ENCODE data around the gene CHMP1B. TPM values are rescaled to one million over a fixed set of nuclear protein-coding genes. Genes with fewer than 3 reads are reported as not detected.
A peak's percentile ranks its signal among the peaks of the same experiment; 100 is the strongest.
"Not testable (repeated sequence)": the region's sequence is repeated elsewhere in the genome, so short reads cannot be mapped to it uniquely, and the experiment has no call there.

CHMP1B gene
- total RNA-seq, 3 donors from 2014 or later = 20.6 to 23.1 (median 21.1) TPM

DNA sequence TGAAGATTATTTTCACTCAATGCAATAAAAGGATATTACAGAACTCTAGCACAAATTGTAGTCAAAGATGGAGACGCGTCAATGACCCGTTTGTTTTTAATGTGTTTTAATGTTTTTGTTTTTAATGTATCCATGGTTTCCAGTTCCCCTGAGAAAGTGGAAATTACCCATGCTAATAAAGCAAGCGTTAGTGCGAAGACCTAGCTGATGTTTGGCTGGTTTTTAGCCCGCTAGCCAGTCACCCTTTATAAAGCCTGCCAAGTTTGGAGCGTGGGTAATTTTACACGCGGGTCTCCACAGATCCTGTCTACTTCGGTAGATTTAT lies 430 bp upstream of the CHMP1B start:
- Mint-ChIP-seq H3K4me1 (ENCODE audit: low read depth) (peaks cover 36% of the 10 kb centered on the region), H3K36me3 (ENCODE audit: insufficient read depth) (peaks cover 3% of the 10 kb centered on the region), H3K27me3 (ENCODE audit: low read depth) (no peaks in the 10 kb centered on the region), H3K9me3 (no peaks in the 10 kb centered on the region), H3K4me3 (peak overlapping the region; percentile 100)
- DNase-seq (no peak), ATAC-seq (peak; percentile 35 to 42)

DNA sequence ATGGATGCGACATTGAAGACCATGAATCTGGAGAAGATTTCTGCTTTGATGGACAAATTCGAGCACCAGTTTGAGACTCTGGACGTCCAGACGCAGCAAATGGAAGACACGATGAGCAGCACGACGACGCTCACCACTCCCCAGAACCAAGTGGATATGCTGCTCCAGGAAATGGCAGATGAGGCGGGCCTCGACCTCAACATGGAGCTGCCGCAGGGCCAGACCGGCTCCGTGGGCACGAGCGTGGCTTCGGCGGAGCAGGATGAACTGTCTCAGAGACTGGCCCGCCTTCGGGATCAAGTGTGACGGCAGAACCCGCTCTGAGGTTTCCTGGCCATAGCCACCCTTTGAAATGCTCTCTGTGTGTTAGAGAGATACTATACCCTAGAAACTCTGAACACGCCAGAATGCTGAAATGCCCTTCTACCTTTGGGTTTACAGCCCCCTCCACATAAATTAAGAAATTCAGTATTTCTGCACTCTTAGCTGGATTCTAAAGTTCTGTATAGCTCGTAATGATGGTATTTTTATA lies 659 bp downstream of the CHMP1B start:
- H3K4me1 Mint-ChIP-seq (ENCODE audit: low read depth) = peaks cover 36% of the 10 kb centered on the region

DNA sequence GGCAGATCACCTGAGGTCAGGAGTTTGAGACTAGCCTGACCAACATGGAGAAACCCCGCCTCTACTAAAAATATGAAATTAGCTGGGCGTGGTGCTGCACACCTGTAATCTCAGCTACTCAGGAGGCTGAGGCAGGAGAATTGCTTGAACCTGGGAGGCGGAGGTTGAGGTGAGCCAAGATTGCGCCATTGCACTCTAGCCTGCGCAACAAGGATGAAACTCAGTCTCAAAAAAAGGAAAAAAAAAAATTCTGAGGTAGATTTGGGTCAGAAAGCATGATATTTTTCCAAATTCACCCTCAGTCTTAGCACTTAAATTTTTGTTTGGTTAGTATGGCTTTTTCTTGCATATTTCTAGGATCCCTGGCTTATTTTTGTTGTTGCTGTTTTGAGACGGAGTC lies 3.3 kb downstream of the CHMP1B start:
- H3K36me3 Mint-ChIP-seq (ENCODE audit: insufficient read depth); H3K27me3 Mint-ChIP-seq (ENCODE audit: low read depth); DNase-seq; ATAC-seq; H3K4me3 Mint-ChIP-seq; H3K9me3 Mint-ChIP-seq: not testable (repeated sequence)
- peaks cover 36% of the 10 kb centered on the region for H3K4me1 Mint-ChIP-seq (ENCODE audit: low read depth)

More for the DNA sequence above, 659 bp downstream of the CHMP1B start:
- H3K9me3 Mint-ChIP-seq = no peaks in the 10 kb centered on the region
- peak; percentile 13 for DNase-seq
- peaks cover 3% of the 10 kb centered on the region for H3K36me3 Mint-ChIP-seq (ENCODE audit: insufficient read depth)
- peak; percentile 43 to 46 for ATAC-seq
- no peaks in the 10 kb centered on the region for H3K27me3 Mint-ChIP-seq (ENCODE audit: low read depth)
- peak overlapping the region; percentile 100 for H3K4me3 Mint-ChIP-seq

DNA sequence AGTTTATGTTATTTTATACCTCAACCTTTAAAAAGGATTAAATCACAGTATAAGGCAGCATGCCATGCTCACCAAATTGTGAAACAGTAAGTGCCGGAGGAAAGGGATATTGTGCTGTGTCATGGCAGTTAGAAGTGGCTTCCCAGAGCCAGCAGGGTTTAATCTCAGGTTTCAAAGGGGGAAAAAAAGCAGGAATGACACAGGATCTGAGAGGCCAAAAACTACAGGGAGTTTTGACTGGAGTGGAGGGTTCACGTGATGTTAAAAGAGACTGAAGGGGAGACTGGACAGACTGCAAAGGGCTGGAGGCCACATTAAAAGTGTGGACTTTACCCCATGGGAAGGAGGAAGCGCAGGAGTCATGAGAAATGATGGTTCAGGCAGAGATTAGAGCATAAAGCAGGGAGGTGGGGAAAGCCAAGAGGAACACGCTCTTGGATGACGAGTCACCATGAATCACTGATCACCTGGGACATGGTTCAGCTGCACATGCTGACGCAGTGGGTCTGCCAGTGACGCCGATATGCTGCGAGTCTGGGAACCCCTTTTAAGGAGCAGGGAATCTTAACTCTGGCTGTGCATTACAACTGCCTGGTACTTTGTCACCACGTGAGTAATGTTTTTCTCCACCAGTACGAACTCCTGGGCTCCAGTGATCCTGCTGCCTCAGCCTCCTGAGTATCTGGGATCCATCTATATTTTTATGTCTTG lies 6.1 kb downstream of the CHMP1B start:
- Mint-ChIP-seq H3K4me3 (no peak overlapping the region), H3K36me3 (ENCODE audit: insufficient read depth) (no peaks in the 10 kb centered on the region), H3K27me3 (ENCODE audit: low read depth) (no peaks in the 10 kb centered on the region), H3K4me1 (ENCODE audit: low read depth) (peaks cover 21% of the 10 kb centered on the region), H3K9me3 (no peaks in the 10 kb centered on the region)
- ATAC-seq = no peak
- no peak for DNase-seq

DNA sequence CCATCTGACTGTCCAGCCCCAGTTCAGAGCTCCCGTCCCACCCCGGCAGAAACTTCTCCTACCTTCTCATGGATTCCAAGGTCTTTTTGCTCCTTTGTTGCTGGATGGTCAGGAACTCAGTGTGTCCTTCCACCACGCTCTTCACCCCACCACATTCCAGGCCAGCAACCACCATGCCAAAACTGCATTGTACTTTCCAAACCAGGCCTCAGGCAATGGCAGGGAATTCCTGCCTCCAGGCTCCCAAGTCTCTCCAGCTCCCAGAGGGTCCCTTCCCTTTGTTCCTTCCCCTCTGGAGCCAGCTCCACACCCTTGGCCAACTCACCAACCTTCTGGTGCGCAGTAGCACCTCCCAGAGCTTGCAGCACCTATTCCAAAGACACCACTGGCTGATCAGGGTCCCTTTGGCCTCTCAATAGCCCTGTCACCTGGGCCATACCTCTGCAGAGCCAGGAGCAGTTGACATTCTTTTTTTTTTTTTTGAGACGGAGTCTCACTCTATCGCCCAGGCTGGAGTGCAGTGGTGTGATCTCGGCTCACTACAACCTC lies 8.1 kb downstream of the CHMP1B start:
- Mint-ChIP-seq H3K27me3 (ENCODE audit: low read depth) (no peaks in the 10 kb centered on the region), H3K4me3 (no peak overlapping the region), H3K9me3 (no peaks in the 10 kb centered on the region), H3K4me1 (ENCODE audit: low read depth) (peaks cover 6% of the 10 kb centered on the region), H3K36me3 (ENCODE audit: insufficient read depth) (no peaks in the 10 kb centered on the region)
- DNase-seq (no peak), ATAC-seq (no peak)

- H3K9me3 Mint-ChIP-seq = no peaks in the 10 kb centered on the region
- ATAC-seq (peak in 1 of 2 donors; percentile 43), DNase-seq (no peak)
- peaks cover 4% of the 10 kb centered on the region for H3K4me1 Mint-ChIP-seq (ENCODE audit: low read depth)
- peaks cover 5% of the 10 kb centered on the region for H3K27me3 Mint-ChIP-seq (ENCODE audit: low read depth)
- no peak overlapping the region for H3K4me3 Mint-ChIP-seq
- H3K36me3 Mint-ChIP-seq (ENCODE audit: insufficient read depth) = no peaks in the 10 kb centered on the region
Measured at GRCh38 chr18:11859903-11860407, 8.7 kb downstream of the CHMP1B start.

DNA sequence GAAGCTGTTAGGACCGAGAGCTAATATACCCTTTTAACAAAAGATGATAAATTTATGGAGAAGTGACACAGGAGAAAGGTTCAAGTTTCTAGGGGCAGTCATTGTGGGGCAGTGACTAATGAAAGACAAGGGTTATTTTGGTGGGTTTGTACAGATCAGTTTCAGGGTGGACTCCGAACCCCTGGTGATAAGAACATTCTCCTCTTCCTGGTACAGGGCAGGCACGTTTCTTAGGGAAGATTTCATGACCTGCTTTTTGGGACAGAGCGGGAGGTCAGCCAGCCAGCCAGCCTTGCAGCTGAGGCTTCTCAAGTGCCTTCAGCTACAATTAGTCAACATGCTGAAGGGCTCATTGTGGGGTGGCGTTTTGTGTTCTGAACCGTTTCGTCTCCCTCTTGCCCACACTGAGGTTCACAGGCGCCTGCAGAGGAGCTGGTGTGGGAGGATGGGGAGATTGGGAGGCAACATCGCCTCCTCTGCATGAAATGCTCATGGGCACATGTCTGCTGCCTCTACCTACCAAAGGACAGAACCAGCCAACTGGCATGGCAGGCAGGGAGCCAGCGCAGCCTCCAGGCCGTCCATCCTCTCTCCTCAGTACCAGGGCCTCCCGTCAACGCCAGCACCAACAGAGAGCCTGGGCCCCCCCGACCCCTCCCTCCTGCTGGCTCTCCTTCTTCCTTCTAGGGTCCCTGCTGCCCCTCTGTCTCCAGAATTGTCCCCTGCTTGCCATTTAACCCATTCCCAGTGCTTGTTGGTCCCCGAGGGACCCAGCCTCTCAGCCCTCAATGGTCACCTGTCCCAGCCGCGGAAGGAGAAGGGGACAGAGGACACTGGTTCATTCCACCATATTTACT lies 9.6 kb downstream of the CHMP1B start:
- H3K4me3 Mint-ChIP-seq = no peak overlapping the region

DNA sequence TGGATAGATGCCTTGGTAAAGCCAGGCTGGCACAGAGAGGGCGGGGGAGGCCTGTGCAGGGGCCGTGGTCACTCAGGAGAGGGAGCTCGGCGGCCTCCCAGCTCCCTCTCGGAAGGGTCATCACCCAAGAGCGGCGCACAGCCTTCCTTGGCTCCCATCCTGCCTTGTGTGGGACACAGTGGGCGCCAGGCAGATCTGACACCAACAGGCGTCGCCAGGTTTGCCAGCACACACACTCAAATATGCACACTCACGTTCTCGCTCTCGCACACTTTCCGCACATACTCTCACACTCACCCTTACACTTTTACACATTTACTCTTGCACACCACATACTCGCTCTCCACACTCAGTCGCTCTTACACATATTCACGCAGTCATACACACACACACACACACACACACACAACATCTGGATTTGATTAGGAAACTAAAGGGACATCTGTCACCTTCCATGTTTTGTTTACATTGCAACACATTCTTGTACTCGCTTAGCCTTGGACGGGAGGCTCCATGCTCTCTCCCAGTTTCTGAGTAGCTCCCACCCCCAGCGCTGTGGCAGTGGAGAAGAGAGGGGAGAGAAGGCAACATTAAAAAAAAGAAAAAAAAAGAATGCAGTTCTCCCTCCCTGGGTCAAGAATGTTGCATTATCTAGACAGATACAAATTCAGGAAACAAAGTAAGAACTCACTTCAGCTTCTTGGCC lies 10.5 kb downstream of the CHMP1B start:
- H3K4me3 Mint-ChIP-seq = no peak overlapping the region
- no peak for DNase-seq

More for the DNA sequence above, 9.6 kb downstream of the CHMP1B start:
- DNase-seq (no peak), ATAC-seq (no peak)
- H3K9me3 Mint-ChIP-seq = no peaks in the 10 kb centered on the region
- H3K36me3 Mint-ChIP-seq (ENCODE audit: insufficient read depth) = no peaks in the 10 kb centered on the region
- peaks cover 7% of the 10 kb centered on the region for H3K27me3 Mint-ChIP-seq (ENCODE audit: low read depth)
- H3K4me1 Mint-ChIP-seq (ENCODE audit: low read depth) = peaks cover 3% of the 10 kb centered on the region

DNA sequence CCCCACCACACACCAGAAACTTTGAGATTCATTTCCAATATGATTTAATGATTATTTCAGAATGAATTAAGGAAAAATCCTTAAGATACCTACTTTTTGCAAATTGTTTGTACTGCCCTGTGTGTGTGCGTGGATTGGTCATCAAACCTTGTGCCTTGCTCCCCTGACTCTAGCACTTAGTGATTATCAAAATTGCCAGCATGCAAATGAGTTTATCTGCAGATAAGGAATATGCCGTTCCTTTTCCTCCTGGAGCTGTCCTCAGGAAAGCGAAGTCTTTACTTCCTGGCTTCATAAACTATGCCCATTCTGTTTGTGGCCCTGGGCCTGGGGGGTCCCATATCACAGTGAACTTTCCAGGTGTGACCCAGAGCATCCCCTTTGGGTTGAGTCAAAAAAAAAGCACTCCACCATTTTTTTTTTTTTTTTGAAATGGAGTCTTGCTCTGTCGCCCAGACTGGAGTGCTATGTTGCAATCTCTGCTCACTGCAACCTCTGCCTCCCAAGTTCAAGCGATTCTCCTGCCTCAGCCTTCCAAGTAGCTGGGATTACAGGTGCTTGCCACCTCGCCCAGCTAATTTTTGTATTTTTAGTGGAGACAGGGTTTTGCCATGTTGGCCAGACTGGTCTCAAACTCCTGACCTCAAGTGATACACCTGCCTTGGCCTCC lies 11.4 kb downstream of the CHMP1B start:
- H3K4me3 Mint-ChIP-seq = no peak overlapping the region

More for the DNA sequence above, 10.5 kb downstream of the CHMP1B start:
- Mint-ChIP-seq H3K9me3 (no peaks in the 10 kb centered on the region), H3K27me3 (ENCODE audit: low read depth) (peaks cover 9% of the 10 kb centered on the region), H3K4me1 (ENCODE audit: low read depth) (peaks cover 3% of the 10 kb centered on the region), H3K36me3 (ENCODE audit: insufficient read depth) (no peaks in the 10 kb centered on the region)
- no peak for ATAC-seq

DNA sequence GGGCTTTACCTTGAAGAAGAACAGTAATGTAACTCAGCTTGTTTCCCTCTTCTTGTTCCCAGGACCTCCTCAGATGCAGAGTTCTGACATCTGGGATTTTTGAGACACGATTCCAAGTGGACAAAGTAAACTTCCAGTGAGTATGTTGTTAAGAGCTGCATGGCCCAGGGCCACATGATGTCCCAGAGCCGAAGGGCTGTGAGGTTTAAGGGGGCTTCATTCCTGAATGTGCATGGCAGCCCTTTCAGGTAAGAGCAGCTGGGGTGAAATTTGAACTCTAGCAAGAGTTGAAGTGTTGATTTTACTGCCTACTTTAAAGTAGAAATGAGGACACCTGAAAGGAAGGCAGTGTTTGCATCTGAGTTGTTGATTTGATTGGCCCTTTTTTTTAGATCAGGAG lies 13.3 kb downstream of the CHMP1B start:
- no peaks in the 10 kb centered on the region for H3K4me1 Mint-ChIP-seq (ENCODE audit: low read depth)
- DNase-seq (no peak), ATAC-seq (no peak)
- H3K9me3 Mint-ChIP-seq = no peaks in the 10 kb centered on the region
- H3K36me3 Mint-ChIP-seq (ENCODE audit: insufficient read depth) = no peaks in the 10 kb centered on the region
- peaks cover 14% of the 10 kb centered on the region for H3K27me3 Mint-ChIP-seq (ENCODE audit: low read depth)
- no peak overlapping the region for H3K4me3 Mint-ChIP-seq

More for the DNA sequence above, 11.4 kb downstream of the CHMP1B start:
- ATAC-seq (no peak), DNase-seq (no peak)
- Mint-ChIP-seq H3K36me3 (ENCODE audit: insufficient read depth) (no peaks in the 10 kb centered on the region), H3K4me1 (ENCODE audit: low read depth) (no peaks in the 10 kb centered on the region), H3K9me3 (no peaks in the 10 kb centered on the region), H3K27me3 (ENCODE audit: low read depth) (peaks cover 10% of the 10 kb centered on the region)

DNA sequence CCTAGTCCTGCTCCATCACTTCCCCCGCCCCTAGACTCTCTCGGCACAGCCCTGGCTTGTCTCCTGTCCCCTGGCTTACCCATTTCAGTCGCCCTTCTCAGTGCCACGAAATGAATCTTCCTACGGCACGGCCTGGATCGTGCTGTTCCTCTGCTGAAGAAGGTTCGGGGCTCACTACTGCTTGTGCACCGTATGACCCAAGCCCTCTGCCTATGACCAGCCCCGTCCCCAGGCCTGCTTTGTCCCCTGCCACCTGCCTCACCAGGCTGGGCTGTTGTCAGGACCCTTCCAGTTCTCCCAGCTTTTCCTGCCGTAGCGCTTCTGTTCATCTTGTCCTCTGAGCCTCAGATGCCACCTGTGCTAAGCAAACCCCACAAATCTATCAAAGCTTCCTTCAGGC lies 13.9 kb downstream of the CHMP1B start:
- no peak overlapping the region for H3K4me3 Mint-ChIP-seq
- no peaks in the 10 kb centered on the region for H3K36me3 Mint-ChIP-seq (ENCODE audit: insufficient read depth)
- DNase-seq = no peak
- H3K9me3 Mint-ChIP-seq = no peaks in the 10 kb centered on the region
- ATAC-seq = no peak
- peaks cover 14% of the 10 kb centered on the region for H3K27me3 Mint-ChIP-seq (ENCODE audit: low read depth)
- no peaks in the 10 kb centered on the region for H3K4me1 Mint-ChIP-seq (ENCODE audit: low read depth)

DNA sequence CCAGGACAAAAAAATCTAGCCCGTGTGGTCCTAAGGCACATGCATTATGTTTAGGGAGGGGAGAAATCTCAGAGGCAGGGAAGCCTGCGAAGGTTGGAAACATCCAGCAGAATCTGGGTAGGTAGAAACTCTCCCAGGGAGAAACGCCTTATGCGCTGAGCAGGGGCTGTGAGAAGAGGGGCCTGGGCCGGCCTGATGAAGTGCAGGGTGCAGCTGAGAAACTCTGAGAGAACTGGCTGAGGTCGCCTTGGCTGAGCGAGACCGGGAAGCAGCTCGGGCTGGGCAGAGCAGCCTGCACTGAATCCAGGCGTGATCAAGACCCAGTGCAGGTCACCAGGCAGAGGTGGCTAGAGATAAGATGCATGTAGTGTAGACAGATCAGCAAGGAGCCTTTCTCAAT lies 15.1 kb downstream of the CHMP1B start:
- ATAC-seq = no peak
- Mint-ChIP-seq H3K4me3 (no peak overlapping the region), H3K36me3 (ENCODE audit: insufficient read depth) (no peaks in the 10 kb centered on the region), H3K4me1 (ENCODE audit: low read depth) (peaks cover under 1% of the 10 kb centered on the region), H3K27me3 (ENCODE audit: low read depth) (peaks cover 14% of the 10 kb centered on the region), H3K9me3 (no peaks in the 10 kb centered on the region)
- no peak for DNase-seq

GRCh38 chr18:11866764-11867163 lies 15.6 kb downstream of the CHMP1B start:
- Mint-ChIP-seq H3K4me1 (ENCODE audit: low read depth) (peaks cover 2% of the 10 kb centered on the region), H3K27me3 (ENCODE audit: low read depth) (peaks cover 14% of the 10 kb centered on the region), H3K36me3 (ENCODE audit: insufficient read depth) (no peaks in the 10 kb centered on the region), H3K9me3 (no peaks in the 10 kb centered on the region), H3K4me3 (no peak overlapping the region)
- DNase-seq (no peak), ATAC-seq (no peak)
